Choroid plexus epithelial cell (primary cell): Measurements from ENCODE around the gene PTK6.

ENCODE experiments used
- DNase-seq: peaks from one replicate; pipeline ENCODE4 v3.0.0-alpha.2; 2010; ENCODE audit warnings: low read depth
- H3K4me3 ChIP-seq: 2 replicates; pipeline ENCODE4 v1.5.1; 2011; ENCODE audit warnings: low read depth, mild to moderate bottlenecking, control low read depth, low read length, moderate library complexity
- TF ChIP-seq, protein P1 (sequence below): conservative IDR thresholded peaks from 2 replicates; pipeline ENCODE4 v1.5.1; 2011; ENCODE audit warnings: low read depth, mild to moderate bottlenecking, control low read depth, inconsistent platforms, low read length, moderate library complexity

PTK6 gene

DNA sequence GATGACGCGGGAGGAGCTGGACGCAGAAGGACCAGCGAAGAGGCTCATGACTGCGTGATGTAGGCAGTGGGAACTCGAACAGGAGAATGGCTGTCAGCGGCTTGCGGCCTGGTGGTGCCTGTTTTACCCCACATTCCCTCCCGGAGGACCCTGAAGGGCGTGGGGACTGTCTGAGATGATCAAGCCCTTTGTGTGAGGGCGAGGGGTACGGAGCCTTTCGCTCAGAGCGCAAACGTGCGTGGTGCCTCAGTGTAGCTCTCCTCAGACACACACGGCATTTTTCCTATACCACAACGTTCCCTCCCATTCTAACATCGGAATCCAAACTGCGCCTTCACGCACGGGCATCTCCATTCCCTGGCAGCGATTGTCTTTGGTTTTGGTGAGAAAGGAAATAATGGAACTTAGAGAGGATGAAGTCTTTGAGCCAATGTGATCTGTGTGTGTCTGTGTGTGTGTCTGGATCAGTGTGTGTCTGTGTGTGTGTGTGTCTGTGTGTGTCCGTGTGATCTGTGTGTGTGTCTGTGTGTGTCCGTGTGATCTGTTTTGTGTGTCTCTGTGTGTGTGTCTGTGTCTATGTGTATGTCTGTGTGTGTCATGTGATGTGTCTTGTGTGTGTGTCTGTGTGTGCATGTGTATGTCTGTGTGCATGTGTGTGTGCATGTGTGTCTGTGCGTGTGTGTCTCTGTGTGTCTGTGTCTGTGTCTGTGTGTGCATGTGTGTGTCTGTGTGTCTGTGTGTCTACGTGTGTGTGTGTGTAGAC is 5.3 kb downstream of the PTK6 start:
- DNase-seq = no peak
- TF ChIP-seq, protein P1, sequence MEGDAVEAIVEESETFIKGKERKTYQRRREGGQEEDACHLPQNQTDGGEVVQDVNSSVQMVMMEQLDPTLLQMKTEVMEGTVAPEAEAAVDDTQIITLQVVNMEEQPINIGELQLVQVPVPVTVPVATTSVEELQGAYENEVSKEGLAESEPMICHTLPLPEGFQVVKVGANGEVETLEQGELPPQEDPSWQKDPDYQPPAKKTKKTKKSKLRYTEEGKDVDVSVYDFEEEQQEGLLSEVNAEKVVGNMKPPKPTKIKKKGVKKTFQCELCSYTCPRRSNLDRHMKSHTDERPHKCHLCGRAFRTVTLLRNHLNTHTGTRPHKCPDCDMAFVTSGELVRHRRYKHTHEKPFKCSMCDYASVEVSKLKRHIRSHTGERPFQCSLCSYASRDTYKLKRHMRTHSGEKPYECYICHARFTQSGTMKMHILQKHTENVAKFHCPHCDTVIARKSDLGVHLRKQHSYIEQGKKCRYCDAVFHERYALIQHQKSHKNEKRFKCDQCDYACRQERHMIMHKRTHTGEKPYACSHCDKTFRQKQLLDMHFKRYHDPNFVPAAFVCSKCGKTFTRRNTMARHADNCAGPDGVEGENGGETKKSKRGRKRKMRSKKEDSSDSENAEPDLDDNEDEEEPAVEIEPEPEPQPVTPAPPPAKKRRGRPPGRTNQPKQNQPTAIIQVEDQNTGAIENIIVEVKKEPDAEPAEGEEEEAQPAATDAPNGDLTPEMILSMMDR = no peak
- H3K4me3 ChIP-seq = no peak overlapping the region

DNA sequence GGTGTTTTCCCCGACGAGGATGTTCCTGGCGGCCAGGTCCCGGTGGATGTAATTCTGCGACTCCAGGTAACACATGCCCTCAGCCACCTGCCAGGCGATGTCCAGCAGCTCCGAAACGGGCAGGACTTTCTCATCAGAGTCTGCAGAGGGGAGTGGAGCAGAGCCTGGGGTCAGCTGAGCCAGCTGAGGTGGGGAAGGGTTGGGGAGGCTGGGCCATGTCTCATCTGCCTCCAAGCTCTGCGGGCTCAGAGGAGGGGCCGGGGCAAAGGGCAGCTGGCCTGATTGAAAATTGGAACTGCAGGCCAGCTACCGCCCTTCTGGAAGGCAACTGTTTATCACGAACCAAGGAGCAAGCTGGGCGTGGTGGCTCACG is 6.4 kb downstream of the PTK6 start:
- no peak for DNase-seq
- no peak overlapping the region for H3K4me3 ChIP-seq
- TF ChIP-seq, protein P1 = no peak

DNA sequence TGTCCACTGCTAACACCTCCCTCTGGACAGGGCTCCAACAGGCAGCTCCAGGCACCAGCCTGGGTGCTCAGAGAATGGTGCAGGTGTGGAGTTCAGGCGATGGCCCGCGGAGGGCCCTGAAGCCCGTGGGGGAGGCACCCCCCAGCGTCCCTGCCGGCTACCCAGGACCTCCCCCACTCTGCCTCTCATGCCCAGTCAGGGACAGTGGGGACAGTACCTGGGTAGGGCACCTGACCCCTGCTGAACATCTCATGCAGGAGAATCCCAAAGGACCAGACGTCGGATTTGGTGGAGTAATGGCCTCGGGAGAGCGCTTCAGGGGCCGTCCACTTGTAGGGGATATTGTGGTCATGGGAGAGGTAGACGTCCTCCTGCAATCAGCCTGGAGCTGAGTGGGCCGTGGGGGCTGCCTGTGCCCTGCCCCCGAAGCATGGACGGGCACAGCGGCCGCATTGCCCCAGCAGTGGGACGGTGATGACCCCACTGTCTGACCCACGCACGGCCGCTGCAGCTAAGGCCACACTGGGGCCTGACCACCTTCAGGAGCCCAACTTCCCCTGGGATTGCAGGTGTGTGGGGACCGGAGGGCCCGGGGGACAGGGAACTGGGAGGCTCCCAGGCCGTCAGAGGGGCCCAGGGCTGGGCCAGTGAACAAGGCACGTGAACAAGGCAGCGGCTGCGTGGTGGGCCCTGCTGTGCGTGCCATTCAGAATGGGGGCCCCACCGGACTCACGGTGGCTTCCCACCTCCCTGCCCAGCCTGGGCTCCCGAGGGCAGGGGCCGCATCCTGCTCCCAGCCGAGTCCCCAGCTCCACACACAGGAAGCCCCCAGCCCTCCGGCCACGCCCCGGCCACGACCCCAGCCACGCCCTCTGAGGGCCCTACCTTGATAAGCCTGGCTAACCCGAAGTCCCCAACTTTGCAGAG is 7.1 kb downstream of the PTK6 start:
- no peak overlapping the region for H3K4me3 ChIP-seq
- DNase-seq = no peak

DNA sequence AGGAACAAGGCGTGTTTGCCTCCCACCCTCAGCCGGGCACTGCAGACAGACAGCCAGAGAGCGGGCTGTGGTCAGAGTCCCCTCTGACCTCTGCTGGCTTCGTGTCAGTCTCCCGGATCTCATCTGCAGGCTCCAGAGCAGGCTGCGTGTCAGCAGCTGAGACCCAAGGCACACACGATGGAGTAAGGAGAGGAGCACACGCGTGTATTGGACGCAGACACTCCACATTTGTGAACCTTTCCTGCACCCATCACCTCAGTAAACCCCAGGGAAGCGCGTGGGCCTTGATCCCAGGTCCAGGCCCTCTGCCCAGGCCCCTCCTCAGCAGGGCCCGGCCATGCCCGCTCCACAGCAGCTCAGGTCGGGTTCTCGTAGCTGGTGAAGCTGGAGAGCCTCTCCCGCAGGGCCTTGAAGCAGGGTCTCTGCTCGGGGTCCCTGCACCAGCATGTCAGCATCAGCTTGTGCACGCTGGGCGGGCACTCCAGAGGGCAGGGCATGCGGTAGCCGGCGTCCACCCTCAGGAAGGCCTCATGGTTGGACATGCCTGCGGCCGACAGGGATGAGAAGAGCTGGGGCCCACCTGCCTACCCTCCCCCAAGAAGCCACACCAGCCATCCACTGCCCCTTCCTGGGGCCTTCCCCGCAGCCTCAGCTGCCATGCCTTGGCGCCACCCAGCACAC is 7.9 kb downstream of the PTK6 start:
- TF ChIP-seq, protein P1 = no peak
- DNase-seq = no peak
- H3K4me3 ChIP-seq = no peak overlapping the region

More for the DNA sequence above, 7.1 kb downstream of the PTK6 start:
- TF ChIP-seq, protein P1 = no peak

DNA sequence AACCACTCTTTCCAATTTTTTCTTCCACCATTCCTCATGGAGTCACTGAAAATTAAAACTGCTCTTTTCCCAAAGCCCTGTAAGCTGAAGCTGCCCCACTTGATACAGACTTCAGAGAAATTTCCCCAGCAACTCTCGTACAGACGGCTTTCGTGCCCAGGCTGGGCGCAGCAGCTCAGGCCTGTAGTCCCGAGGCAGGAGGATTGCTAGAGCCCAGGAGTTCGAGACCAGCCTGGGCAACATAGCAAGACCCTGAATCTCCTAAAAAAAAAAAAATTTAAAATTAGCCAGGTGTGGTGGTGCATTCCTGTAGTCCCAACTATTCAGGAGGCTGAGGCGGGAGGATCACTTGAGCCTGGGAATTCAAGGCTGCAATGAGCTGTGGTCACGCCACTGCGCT is 10.0 kb downstream of the PTK6 start:
- DNase-seq = no peak
- H3K4me3 ChIP-seq = no peak overlapping the region
- TF ChIP-seq, protein P1 = no peak

DNA sequence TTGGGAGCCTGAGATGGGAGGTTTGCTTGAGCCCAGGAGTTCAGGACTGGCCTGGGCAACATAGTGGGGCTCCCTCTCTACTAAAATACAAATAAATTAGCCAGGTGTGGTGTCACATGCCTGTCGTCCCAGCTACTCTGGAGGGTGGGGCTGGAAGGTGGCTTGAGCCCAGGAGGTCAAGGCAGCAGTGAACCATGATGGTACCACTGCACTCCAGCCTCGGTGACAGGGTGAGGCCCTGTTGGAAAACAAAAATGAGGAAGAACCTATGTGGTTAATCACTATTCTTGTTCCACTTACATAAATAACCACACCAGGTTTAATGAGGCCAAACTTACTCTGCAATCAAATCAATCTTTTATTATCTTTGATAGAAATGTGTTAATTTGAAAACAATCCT is 11.2 kb downstream of the PTK6 start:
- no peak for DNase-seq
- no peak overlapping the region for H3K4me3 ChIP-seq
- TF ChIP-seq, protein P1 = no peak
